SU-DHL-6 (cell line): ENCODE results near the gene PRCC.

Experiments
- CTCF ChIP-seq: fragments of 200-600 bp; sonication (generic); IDR thresholded peaks from one replicate; pipeline ENCODE4 v1.5.1; 2017; ENCODE audit warnings: antibody characterized with exemption, mild to moderate bottlenecking, low read length, moderate library complexity; ENCODE audit not compliant: insufficient read depth, poor library complexity, severe bottlenecking
- EZH2phosphoT487 ChIP-seq: fragments of 200-600 bp; sonication (generic), shearing (Covaris generic); conservative IDR thresholded peaks from 2 replicates; pipeline ENCODE4 v1.6.1; 2018; ENCODE audit warnings: mild to moderate bottlenecking, antibody characterized with exemption, low read length, moderate library complexity, mixed read lengths

GRCh38 chr1:156842618-156843300, 75.4 kb downstream of the PRCC start:
- TF ChIP-seq CTCF (no peak), EZH2phosphoT487 (no peak)
